GM12892 (cell line): Measurements from ENCODE around the gene TAS2R60.

ENCODE experiments used
- POLR2A ChIP-seq: IDR thresholded peaks from 2 replicates; pipeline ENCODE4 v1.6.1; 2011; ENCODE audit warnings: low read depth, low read length, control low read depth
- POLR2AphosphoS5 ChIP-seq: IDR thresholded peaks from 2 replicates; pipeline ENCODE4 v1.6.1; 2011; ENCODE audit warnings: low read depth, low read length, control low read depth

GRCh38 chr7:143408252-143408685, 35.0 kb upstream of the TAS2R60 start:
- no peak for TF ChIP-seq POLR2AphosphoS5
- TF ChIP-seq POLR2A = no peak
